Activated CD8-positive, alpha-beta memory T cell treated with anti-CD3 and anti-CD28 coated beads for 24 hours (primary cell): Measurements from ENCODE around the gene STK10.
"Not testable (repeated sequence)": the region's sequence is repeated elsewhere in the genome, so short reads cannot be mapped to it uniquely, and the experiment has no call there.

Experiments used
- DNase-seq: peaks from one replicate; pipeline ENCODE4 v3.0.0-alpha.2; 2020

STK10 gene

GRCh38 chr5:172188033-172188892 lies at the start of gene STK10:
Gene STK10 (minus strand): TSS chr5:172188224. CDS start chr5:172188042, 182 bp downstream.
- DNase-seq: peak; percentile 95

DNA sequence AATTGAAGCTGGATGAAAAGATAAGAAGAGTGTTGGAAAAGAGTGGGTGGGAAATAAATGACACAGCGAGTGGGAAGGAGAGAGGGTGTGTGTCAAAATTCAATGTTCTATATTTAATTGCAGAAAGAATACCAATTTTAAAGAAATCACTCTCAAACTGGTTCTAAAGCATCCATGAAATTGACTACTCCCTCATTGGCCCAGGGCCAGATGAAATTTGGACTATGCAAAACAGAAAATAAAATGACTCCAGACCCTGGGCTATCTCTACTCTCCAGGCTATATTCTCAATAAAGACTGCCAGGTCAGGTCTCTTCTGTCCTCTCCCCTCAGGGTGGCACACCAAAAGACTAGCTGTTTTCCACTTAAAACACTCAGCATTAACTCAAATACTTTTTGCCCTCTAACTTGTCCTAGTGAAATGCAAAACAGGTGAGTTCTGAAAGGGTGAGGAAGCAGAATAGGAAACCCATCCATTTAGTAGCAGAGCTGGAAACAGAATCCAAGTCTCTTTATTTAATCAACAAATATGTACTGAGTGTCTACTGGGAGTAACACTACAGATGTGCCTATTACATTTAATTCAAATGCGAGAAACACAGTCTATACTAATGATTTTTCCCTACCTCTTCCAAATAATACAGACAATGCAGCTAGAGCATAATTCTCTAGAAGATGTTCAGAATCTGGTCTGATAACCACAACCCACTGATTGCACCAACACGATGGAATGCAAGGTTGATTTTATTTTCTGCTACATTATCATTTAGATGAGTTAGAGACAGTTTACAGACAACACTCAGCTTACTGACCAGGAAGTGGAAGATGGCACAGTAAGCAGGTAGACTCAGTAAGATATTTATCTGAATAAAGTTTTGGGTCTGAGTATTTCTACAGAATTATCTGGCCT lies 48.1 kb upstream of the STK10 start:
- no peak for DNase-seq

GRCh38 chr5:172235132-172235780 lies 47.2 kb upstream of the STK10 start:
- no peak for DNase-seq

DNA sequence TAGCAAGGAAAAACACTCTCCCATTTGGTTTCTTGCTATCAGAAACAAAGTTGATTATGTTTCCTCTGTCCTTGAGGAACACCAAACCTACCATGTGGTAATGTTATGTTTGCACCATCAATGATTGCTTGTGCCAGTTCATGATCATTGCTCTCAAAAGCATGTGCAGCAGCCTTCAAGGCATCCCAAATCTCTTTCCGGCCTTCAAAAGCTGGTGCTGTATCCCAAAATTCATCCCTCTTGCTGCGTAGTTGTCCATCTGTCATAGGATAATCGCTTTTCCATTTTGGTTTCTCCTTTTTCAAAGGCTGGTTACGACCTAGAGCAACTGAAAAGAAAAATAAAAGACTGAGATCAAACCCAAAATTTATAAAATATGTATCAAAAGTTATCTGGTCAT lies 46.0 kb upstream of the STK10 start:
- no peak for DNase-seq

- no peak for DNase-seq
Measured at GRCh38 chr5:172229904-172230303, 41.9 kb upstream of the STK10 start.

- DNase-seq: no peak
Measured at GRCh38 chr5:172224996-172225395, 37.0 kb upstream of the STK10 start.

DNA sequence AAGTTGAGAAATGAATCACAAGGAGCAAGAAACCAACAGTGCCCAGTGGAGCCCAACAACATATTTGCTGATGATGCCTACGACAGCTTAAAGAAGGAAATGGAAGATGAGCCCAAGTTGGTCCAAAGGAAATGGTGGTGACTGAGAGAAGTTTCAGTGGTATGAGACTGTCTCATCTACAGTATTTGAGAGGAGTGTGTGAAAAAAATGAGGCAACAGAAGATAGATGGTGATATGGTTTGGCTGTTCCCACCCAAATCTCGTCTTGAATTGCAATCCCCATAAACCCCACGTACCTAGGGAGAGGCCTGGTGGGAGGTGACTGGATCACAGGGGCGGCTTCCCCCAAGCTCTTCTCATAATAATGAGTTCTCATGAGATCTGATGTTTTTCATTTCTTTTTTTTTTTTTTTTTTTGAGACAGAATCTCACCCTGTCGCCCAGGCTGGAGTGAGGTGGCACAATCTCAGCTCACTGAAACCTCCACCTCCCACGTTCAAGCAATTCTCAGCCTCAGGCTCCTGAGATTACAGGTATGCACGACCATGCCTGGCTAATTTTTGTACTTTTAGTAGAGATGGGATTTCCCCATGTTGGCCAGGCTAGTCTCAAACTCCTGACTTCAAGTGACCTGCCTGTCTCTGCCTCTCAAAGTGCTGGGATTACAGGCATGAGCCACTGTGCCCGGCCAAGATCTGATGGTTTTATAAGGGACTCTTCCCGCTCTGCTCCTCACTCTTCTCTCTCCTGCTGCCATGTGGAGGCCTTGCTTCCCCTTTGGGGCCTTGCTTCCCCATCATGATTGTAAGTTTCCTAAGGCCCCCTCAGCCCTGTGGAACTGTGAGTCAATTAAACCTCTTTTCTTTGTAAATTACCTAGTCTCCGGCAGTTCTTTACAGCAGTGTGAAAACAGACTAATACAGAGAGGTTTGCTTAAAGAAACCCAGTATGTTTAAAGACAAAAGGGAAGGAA lies 36.2 kb upstream of the STK10 start:
- DNase-seq: peak; percentile 77

DNA sequence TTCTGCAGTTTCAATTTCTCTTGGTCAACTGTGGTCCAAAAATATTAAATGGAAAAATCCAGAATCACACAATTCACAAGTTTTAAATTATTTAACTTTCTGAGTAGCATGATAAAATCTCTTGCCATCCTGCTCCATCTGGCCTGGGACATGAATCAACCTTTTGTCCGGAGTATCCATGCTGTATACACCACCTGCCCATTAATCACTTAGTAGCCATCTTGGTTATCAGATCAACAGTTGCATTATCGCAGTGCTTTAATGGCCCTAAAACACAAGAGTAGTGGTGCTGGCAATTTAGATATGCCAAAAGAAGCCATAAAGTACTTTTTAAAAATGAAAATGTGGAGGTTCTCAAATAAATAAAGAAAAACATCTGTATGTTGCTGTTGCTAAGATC lies 31.3 kb upstream of the STK10 start:
- no peak for DNase-seq

GRCh38 chr5:172216345-172216744 lies 28.3 kb upstream of the STK10 start:
- DNase-seq: no peak

GRCh38 chr5:172213126-172213525 lies 25.1 kb upstream of the STK10 start:
- DNase-seq: no peak

GRCh38 chr5:172211676-172212075 lies 23.7 kb upstream of the STK10 start:
- no peak for DNase-seq

- no peak for DNase-seq
Measured at GRCh38 chr5:172209714-172210113, 21.7 kb upstream of the STK10 start.

- no peak for DNase-seq
Measured at GRCh38 chr5:172207511-172207910, 19.5 kb upstream of the STK10 start.

GRCh38 chr5:172205984-172206383 lies 18.0 kb upstream of the STK10 start:
- DNase-seq: not testable (repeated sequence)

DNA sequence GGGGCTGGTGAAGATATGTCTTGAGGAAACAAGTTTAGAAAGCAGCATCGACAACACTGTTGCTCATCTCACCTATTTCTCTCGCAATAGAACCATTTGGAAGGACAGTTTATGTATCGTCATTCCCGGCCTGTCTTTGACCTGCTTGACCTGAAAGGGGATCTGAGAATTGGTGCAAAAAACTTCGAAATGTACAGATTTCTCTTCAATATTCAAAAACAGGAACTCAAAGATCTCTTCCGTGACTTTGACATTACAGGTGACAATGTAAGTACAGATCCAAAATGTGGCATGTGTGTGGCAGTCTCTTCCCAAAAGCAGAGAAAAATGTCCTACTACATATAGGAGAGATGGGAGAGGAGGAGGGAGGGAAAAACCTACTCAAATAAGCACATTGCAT lies 12.5 kb upstream of the STK10 start:
- no peak for DNase-seq

DNA sequence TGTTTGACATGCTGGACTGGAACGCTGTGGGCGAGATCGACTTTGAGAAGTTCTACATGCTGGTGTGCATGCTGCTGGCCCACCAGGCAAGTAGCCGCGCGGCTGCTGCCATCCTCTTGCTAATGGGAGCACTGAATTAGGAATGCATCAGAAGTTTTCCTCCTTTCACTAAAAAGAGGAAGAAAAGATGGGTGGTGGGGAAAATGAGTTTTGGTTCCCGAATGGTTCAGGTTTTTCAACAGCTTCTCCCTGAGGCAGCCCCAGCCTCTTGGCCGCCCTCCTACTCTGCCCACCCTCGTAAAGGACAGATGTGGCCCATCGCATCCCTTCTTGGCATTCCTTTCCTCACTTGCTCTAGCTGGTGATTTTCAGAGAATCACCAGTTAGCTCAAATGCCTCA lies 11.4 kb upstream of the STK10 start:
- DNase-seq: no peak

DNA sequence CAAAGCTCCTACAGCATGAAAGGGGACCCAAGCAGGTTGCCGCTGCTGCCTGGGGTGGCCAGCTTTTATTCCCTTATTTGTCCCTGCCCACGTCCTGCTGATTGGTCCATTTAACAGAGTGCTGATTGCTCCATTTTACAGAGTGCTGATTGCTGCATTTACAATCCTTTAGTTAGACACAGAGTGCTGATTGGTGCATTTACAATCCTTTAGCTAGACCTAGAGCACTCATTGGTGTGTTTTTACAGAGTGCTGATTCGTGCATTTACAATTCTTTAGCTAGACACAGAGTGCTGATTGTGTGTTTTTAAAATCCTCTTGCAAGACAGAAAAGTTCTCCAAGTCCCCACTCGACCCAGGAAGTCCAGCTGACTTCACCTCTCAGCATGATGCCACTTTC lies 9.8 kb upstream of the STK10 start:
- not testable (repeated sequence) for DNase-seq

DNA sequence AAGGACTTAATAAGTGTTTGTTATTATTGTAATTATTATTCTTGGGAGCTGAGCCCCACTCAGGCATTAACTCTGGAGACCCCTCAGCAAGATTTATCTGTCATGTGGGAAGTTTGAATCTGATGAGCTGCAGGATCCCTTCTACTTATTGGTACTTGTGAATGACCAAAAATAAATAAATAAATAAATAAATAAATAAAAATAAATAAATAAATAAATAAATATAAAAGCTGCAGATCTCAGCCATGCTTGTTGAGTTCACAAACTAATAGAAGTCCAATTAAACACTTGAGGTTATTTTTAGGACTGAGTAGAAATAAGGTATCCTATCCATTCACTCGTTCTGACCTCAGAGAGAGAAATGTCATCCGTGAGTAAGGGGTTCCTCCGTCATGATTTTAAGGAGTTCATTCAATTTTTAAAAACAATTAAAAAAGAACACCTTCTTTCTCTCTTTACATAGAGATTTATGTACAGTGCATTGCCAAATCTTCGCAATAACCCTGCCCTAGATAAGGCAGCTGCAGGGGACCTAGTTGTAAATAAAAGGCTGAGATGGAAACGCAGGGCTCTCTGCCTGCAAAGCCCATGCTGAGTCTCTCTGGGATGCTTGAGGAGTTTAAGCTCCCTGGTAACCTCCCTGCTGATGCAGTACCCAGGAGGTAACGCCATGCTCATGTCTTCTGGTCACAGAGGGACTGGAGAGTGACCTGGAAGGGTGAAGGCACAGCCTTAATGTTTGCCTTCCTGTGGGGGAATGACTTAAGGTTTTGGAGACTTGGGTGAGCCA lies 7.2 kb upstream of the STK10 start:
- DNase-seq: no peak

DNA sequence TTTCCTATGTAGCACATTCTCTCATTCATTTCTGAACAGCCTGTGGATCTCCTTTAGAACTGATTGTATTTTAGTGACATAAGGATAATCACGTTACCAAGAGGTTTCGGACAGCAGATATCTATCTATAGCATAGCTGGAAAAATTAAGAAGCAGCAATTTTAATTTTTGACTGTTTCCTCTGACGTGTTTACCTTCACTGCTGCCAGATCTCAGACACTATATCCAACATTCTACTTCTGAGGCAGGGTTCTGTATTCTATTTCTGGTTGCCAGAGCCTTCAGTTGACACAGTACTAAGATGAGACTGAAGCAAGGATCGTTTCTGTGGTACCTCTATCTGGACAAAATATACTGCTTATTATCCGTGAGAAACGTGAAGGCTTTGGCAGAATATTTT lies 5.8 kb upstream of the STK10 start, which contains the start of gene EFCAB9:
Gene EFCAB9 (plus strand): TSS at position 301 of the 400 bp plus-strand sequence. CDS start 1 bp downstream, at position 302.
- DNase-seq: no peak

- DNase-seq: no peak
Measured at GRCh38 chr5:172189693-172190296, 1.8 kb upstream of the STK10 start.
